ENCODE measurements around the gene TBX2. TPM values are rescaled to one million over a fixed set of nuclear protein-coding genes. Genes with fewer than 3 reads are reported as not detected.

The TBX2 gene
- total RNA-seq, 1 donor from 2014 or later, result 7.4 TPM

DNA sequence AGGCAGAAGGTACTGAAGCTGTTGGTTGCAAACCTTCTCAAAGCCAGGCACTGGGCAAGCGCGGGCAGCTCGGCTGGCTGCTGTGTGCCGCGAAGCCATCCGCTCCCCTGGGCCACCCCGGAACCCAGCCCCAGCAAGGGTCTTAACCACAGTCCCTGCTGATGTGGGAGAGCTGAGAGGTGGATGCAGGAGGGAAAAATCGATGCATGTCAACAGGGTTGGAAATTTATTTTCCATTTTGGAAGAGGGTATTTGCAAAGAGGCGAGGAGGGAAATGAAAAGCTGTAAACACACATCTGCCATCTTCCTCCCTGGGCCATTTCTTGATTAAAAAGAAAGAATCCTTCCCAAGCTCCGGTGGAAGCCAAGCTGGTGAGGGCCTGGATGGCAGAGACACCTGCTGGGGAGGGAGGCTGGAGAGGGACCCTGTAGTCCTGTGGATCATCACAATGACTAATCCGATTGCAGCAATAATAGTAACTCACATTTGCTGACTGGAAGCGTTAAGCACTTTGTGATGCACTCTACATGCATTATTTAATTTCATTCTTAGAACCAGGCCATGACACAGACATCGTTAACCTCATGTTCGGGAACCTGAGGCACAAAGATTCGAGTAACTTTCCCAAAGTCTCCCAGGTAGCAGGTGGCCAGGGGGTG lies 13.9 kb upstream of the TBX2 start:
- DNase-seq (ENCODE audit: low spot score) (no peak), ATAC-seq (no peak)

DNA sequence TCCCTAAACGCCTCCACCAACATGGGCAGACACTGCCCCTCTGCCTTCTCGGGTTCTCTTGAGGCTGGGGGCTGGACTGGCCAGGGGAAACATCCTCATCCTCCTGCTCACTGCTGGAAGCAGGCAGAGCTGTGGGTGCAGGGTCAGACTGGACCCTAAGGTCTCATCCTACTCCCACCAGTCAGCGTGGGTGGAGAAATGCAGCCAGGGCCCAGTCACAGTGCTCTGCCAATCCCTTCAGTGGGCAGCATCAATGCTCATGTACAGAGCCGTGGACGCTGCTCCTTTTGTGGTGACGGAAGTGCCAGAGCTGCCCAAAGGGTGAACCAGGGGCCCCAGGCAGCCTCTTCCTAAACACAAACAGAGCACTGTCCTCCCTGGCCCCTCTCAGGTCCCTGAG lies 13.4 kb upstream of the TBX2 start:
- DNase-seq (ENCODE audit: low spot score), result no peak
- no peak for ATAC-seq

DNA sequence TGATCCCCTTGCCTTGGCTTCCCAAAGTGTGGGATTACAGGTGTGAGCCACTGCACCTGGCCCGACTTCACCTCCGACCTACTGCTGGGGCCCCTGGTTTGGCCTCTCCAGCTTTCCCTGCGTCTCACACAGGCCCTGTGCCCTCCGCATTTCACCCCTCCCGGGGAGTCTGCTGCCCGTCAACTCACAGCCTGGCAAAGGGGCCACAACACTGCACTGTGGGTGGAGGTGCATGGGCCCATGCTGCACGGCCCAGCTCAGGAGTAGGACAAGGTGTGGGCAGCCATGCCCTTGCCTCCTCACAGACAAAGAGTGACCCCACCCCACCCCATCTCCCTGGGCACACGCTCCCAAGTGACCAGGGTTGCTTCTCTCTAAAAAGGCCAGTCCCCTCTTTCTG lies 12.6 kb upstream of the TBX2 start:
- no peak for DNase-seq (ENCODE audit: low spot score)

DNA sequence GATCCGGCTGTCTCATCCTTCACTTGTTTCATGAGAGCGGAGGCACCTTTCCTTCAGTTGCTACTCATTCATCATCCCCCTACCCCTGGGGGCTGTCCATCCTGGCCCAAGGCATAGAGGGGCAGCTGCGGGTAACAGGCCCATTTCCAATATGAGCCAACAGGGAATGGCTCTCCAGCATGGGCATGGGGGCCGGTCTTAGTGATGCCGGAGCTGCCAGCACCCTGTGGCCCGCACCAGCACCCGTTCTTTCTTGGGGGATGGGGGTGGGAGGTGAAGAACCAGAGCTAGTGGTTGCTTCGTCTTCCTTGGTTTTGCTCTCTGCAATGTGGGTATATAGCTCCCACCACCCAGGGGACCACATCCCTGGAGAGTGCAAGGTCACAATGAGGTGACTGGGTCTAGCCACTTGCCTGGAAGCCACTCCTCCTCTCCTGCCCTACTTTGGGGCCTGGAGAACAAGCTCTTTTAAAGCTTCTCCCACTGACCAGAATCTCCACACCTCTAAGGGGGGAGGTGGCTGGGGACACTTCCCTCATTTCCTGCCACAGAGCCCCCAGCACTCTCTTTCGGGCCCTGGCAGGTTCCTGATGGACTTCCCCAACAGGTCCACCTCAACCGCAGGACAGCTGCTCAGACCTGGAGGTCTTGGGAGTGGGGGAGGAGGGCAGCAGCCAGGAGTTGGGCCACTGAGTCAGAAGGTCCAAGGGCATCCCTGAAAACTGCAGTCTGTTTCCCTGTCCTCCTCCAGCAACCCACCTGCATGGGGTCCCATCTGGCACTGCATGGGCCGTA lies 11.9 kb upstream of the TBX2 start:
- no peak for ATAC-seq
- DNase-seq (ENCODE audit: low spot score), result no peak

More for the DNA sequence above, 12.6 kb upstream of the TBX2 start:
- ATAC-seq, result no peak

DNA sequence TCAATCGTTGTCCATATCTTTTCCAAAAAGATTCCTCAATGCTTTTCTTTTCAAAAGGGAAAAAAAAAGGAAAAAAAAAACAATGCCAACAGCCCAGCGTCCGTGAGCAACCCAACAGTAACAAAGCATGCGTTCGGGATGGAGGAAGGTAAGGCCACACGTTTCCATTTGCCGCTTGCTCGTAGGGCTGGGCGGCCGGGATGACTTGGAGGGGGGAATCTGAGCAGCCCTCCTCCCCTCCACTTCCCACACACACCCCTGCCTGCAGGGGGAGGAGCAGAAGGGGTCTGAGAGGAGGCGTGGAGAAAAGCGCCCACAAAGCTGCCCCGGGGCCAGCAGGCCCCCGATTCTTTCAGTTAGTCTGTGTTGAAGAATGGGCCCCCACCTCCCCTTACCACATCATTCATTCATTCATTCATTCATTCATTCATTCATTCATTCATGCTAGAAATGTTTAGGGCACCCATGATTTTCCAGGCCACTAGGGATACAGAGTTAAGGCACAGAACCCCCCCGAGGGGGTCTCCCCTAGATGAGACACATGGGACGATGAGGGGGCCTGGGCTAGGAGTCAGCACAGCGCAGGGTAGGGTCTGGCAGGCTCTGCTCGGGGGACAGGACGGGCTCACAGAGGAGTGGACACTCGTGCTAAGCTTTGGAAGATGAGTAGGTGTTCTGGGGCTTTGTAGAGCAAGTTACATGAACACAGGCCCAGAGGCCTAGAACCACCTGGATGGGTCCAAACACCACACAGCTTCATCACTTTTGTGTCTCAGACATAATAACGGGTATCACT lies 10.9 kb upstream of the TBX2 start:
- ATAC-seq (no peak), DNase-seq (ENCODE audit: low spot score) (no peak)

DNA sequence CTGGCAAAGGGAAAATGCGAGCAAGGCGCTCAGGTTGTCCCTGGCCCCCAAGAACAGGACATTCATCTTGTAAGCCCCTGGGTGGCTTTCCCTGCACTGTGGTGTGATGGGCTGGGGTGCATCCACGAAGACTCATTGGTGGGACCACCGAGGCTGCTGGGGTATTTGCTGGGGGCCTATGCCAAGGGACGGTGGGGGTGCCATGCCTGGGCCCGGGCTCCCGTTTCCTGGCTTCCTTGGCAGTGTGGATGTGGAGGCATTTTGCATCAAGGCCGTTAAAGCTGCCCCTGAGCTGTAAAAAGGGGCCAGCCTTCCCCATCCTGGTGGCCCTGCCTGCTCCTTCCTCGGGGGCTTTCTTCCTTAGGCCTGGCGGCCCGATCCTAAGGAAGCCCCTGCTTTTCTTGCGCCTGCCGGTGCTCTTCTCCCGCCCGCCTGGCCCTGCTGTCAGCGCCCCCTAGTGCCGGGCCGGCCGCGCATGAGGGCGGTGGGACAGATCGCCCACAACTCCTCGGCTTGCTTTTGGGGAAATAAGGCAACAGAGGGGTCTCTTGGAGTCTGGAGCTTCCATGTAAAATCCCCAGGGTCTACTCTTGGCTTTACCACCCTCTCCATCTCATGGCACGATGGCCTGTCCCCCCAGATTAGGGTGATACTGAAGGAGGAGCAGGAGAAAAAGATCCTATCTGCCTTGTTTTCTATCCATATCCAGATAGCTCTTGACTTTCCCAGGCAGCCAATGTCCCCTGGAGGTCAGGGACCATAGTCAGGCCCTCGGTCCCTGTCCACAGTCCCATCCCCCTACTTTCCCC lies 9.8 kb upstream of the TBX2 start:
- ATAC-seq (peak; percentile 59), DNase-seq (ENCODE audit: low spot score) (no peak)

DNA sequence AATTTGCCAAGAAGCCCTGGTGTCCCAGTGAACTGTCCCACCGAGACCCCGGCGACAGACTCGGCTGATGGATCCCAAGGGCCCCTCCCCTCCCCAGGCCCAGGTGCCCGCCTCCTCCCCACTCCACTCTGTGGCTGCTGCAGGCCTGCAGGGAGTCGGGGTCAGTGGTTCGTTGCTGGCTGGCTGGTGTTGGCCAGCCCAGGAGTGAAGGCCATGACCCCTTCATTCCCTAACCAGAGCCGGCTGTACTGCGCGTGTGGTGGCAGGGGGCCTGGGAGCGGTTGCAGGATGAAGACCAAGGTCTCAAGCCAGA lies 9.2 kb upstream of the TBX2 start:
- ATAC-seq (no peak), DNase-seq (ENCODE audit: low spot score) (no peak)

DNA sequence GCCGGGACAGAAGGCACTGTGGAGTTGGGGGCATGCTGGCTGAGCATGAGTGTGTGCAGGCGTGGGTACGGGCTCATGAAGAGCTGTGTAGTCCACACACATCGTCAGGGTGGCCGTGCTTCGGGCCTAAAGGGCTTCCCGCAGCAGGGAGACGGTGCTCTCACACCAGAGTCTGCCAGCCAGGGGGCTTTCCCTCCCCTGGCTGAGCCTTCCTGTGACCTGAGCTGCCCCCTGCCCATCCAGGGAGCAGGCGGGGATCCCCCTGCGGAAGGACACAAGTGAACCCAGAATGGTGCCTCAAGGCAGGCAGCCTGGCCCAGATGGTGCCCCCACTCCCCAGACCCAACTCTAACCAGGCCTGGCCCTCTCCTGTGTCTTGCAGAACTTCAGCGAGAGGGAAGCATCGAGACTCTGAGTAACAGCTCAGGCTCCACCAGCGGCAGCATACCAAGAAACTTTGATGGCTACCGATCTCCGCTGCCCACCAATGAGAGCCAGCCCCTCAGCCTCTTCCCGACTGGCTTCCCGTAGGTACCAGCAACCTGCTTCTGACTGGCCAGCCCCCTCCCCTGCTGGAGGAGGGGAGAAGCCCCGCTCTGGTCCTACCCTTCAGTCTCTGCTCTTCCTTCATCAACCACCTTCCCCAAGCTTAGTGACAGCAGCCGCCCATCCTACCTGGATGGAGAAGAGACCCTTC lies 7.9 kb upstream of the TBX2 start:
- ATAC-seq (no peak), DNase-seq (ENCODE audit: low spot score) (no peak)

DNA sequence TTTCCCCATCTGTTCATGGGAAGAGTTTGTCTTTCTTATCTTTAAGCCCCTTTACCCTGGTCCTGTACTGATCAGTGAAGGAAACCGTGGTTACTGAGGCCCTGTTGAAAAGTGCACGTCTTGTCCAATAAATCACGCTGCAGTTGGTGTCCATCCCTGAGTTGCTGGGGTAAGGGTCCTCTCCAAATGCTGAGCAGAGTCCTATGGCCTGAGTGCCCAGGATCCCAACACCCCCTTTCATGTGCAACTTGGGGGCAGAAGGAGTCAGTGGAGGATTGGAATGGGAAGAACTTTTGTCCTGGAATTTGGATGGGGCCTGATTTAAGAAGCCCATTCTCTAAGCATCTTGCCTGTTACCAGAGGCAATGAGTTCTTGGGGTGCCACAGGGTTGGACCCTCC lies 7.0 kb upstream of the TBX2 start:
- ATAC-seq (no peak), DNase-seq (ENCODE audit: low spot score) (no peak)

DNA sequence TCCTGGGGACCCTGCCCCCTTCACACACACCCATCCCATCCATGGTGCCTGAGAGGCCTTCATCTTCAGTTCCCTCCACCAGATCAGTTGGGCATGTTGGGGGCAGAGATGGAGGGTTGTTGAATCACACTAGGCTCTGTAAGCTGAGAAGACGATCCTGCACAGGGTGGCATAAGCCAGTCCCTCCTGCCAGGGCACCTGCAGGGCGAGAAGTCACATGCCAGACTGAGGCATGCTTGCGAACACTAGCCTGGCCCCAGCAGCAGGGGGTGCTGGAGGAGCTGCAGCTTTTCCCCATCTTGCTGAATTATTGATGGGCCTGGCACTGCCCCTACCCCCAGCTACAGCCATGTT lies 6.1 kb upstream of the TBX2 start:
- DNase-seq (ENCODE audit: low spot score), result no peak
- ATAC-seq, result no peak

DNA sequence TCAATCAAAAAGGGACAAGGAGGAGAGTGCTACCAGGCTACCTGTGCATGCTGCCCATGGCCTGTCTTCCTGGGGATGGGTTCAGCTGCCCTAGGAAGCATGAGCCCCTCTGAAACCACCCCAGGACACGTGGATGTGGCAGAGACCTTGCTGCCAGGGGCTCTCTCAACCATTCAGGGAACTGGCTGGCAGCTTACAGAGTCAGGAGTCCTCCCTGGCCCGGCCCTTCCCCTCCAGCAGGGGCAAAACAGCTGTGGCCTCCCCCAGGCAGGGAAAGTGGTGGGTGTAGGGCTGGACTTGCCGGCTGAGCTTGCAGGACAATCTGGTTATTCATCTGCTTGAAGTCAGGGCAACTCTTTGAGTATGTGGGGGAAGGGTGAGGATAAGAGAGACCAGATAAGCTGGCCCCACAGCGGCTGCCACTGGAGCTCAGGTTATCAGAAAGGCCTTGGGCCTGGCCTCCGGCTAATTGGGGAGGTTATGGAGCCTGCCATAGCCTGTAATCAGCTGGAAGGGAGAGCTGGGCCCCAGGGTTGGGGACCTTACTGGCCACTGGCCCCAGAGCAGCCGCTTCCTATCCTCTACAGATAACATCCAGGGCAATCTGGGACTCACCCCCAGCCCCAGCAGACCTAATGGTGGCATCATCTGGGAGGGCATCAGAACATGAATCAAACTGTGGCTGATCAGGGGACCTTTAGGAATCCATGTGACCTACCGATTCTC lies 5.6 kb upstream of the TBX2 start:
- ATAC-seq, result no peak
- no peak for DNase-seq (ENCODE audit: low spot score)

DNA sequence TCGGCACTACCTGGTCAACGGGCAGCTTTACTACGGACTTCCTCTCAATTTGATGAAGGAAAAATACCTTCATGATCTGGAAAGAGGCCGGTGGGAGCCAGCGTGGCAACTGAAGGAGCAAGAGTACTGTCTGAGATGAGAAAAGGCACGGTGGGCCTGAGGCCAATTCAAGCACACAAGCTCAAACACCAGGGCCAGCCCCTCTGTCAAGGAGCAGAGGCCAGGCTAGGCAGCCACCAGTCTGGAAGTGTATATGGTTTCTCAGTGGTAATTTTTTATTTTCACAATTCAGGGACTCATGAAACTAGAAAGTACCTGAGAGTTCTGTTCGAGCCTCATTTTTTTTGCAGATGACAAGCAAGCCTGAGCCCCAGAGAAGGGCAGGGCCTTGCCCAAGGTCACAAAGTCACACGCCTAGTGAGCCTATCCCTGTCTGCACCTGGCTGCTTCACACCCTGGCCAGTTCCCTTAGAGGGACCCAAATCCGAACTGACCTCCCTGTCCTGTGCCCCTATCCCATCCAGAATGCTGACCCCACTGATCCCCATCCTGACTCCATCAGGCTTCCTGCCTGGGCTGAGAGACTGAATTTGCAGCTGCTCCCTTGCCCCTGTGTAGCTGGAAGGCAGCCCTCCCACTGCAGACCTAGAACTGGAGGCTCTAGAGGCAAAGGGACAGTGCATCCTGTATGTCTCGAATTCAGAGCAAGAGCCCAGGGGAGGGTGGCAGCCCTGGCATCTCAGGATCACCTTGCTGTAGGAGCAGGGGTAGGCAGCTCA lies 4.8 kb upstream of the TBX2 start:
- ATAC-seq, result no peak
- DNase-seq (ENCODE audit: low spot score), result no peak

DNA sequence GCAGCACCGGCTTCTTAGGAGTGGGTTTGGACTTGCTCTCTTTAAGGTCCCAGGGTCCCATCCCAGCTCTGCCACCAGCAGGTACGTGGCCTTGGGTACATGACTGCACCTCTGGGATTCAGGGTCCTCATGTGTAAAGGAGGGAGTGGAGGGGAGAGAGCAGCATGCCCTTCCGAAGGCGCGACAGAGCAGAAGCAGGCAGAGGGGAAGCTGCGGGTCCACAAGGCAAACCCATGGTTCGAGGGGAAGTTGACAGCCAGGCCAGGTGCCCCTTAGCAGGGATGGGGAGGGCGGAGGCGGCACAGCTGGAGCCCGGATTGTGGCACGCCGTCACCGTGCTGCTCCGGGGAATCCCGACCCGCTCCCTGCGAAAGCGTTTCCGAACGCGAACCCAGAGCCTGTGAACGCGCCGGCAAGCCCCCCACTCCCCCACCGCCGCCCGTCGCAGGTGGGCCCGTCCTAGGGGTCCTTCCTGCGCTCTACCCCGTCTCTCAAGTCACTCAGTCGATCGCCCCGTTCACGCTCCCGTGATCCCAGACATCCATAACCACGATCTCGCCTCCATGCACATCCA lies 4.1 kb upstream of the TBX2 start:
- ATAC-seq (no peak), DNase-seq (ENCODE audit: low spot score) (no peak)

DNA sequence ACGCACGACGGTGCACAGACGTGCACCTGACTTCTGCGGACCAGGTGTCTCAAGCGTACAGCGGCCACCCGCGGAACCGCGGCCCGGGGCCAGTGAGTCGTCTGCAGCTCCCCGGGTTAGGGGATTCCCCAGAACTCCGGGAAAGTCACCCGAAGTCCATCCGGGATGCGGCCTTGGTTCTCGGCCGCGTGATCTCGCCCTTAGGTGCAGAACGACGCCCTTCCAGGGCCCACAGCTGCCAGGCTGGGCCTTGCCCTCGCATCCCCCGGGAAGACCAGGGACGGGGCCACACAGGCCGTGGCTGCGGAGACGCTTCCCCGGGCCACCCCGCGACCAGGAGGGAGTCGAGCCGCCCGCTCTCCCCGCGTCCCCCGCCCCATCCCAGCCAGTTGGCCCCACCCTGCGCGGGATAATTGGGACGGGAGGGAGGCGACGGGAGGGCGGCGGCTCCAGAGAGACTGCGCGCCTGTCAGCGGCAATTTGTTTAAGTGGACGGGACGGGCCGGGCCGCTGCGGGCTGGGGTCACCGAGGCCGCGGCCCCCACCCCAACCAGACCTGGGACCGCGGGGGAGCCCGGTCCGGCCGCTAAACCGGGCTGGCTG lies 3.6 kb upstream of the TBX2 start:
- no peak for ATAC-seq
- DNase-seq (ENCODE audit: low spot score), result no peak

DNA sequence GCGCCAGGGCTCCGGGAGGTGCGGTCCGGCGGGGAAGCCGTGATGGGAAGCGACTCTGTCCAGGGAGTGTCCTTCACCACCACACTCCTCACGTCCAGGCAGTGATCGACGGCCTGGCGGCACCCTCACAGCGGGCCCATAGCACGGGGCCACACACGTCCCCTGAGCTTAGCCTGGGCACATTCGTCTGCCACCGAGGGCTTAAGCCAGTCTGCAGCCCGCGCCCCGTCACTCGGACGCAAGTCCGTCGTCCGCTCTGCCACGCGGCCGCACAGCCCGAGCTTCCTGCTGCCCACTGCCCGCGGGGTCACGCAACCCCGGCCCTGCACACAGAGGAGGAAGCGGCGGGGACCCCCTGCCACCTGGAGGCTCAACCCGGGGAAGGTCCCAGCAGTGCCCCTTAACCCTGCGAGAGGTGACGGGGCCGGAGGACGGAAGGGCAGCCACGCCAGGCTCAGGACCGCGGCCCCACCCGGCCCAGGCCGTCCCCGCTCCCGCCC lies 3.0 kb upstream of the TBX2 start:
- no peak for DNase-seq (ENCODE audit: low spot score)

DNA sequence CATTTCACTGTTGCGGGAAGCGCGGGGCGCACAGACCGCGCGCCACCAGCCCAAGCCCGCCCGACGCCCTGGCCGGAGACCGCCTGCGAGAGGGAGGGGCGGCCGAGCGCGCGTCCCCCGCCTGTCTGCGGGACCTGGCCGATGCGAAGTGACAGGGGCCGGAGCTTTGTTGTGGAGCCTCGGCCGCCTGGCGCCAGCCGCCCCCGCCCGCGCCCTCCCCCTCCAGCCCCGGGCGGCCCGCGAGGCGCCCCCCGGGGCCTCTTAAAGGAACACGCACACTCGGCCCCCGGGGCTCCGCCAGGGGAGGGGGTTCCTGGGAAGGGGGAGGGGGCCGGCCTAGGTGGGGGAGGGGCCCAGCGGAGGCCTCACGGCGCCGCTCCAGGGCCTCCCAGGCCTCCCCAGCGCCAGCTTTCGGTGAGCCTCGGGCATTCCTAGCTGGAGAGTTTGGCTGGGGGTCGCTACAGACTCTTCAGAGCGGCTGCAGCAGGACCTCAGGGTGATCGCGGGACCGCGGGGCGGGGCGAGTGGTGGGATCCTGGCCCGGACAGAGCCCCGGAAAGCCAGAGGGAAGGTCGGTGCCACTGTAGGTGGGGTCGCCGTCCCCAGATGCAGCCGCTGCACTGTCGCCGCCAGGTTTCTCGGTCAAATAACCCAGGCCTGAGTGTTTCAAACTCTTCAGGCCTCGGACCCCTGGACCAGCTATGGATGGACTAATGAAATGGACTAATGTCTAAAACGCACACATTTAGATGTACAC lies 2.4 kb upstream of the TBX2 start:
- DNase-seq (ENCODE audit: low spot score), result no peak
- ATAC-seq, result no peak

More for the DNA sequence above, 3.0 kb upstream of the TBX2 start:
- ATAC-seq, result peak; percentile 5

DNA sequence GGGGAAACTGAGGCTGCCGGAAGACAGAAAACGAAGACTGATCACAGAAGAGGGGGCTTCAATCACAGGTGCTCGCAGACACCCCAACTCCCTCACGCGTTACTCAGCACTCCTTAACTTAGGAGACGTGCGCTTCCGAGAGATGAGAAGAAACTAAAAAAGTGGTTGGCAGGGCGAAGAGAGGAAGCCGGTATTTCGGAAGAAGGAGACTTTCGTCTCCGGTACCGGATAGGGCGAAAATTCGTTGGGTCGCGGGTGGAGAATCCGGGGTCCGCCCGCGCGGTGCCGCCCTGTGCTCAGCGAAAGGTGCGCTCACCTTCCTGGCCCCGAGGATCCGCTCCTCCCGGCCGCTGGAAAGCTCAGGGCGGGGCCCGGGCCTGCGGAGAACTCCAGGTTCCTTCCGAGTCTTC lies 917 bp upstream of the TBX2 start:
- no peak for DNase-seq (ENCODE audit: low spot score)
- ATAC-seq, result no peak
